GM19023 (cell line): ENCODE measurements around the gene FBXW4.

Source experiments
- ATAC-seq: cut with Tn5 transposase; IDR thresholded peaks from one replicate; pipeline ENCODE4 v1.9.1; 2021; ENCODE audit warnings: mild to moderate bottlenecking, moderate library complexity; ENCODE audit not compliant: unreplicated experiment

The FBXW4 gene

GRCh38 chr10:101588879-101589278 lies 106.1 kb downstream of the FBXW4 start:
- no peak for ATAC-seq

DNA sequence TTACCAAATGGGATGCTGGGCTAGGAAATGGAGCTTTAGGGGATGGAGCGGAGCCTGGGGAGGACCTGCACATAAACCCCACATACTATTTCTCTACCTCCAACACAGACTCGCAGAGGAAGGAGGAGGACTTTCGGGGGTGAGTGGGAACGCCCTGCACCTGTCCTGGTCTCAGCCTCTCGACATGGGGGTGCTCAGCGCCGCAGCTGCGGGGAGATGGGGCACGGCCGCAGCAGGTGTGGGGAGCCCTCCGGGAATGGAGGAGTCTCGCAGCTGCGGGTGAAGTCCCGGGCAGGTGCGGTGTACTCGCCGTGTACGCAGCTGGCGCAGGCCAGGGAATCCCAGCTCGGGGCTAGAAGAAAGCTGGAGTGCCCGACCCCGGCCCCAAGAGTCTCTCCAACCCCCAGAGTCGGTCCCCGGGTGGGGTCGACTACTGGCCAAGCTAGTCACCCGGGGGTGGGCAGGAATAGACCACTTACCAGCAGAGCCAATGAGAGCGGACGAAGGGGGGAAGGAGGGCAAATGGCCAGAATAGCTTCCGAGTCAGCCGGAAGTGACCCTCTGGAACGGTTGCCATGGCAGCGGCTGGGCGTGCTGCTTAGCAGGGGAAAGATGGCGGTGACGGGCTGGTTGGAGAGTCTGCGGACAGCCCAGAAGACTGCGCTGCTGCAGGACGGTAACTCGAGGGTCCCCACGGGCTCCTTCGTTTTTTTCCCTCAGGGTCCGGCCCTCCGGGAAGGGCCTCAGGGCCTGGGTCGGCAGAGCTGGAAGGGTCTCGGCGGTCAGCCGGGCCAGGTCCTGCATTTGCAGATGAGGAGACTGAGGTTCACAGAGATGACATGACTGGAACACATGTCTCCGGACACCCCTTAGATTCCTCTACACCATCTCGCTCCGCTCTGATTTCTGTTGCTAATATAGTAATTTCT lies 107.0 kb downstream of the FBXW4 start, which contains the start of the genes DPCD and POLL:
TSS of gene DPCD (plus strand) at position 597 of the 929 bp plus-strand sequence. CDS start at position 613, 16 bp downstream.
TSS of gene POLL (minus strand) at position 533 of the 929 bp plus-strand sequence. CDS start 897 bp downstream, outside the sequence.
- ATAC-seq, result peak; percentile 97

DNA sequence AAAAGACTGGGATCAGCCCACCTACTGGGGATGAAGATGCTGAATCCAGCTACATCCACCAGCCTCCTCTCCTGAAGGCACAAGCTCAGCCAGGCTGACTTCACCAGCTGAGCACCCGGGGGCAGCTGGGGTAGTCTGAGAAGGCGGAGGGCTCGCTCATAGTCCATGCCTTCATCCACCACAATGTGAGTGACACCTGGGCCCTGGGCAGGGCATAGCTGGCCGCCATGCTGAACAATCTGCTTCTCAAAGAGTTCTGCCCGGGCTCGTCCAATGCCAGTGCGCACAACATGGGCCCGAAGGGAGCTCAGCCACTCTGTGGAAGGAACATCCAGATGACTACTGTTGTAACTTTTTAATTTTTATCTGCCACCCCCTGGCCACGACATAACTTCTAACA lies 109.1 kb downstream of the FBXW4 start:
- ATAC-seq, result no peak

- no peak for ATAC-seq
These were observed 114.2 kb downstream of the FBXW4 start for GRCh38 chr10:101580486-101581399.

DNA sequence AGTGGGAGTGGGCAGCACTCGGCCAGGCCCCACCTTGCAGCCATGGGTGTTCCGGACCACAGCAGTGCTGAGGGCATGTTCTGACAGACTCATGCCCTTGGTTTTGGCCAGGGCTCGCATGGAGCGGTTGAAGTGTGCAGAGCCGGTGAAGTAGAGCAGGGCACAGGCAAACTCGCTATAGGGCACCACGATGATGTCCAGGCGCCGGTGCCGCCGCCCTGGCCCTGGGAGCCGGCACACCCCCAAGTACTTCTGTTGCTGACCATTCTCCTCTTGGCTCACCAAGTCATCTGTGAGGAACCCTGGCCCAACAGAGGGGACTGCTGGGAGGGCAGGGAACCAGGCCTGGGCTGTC lies 115.5 kb downstream of the FBXW4 start:
- ATAC-seq, result no peak

DNA sequence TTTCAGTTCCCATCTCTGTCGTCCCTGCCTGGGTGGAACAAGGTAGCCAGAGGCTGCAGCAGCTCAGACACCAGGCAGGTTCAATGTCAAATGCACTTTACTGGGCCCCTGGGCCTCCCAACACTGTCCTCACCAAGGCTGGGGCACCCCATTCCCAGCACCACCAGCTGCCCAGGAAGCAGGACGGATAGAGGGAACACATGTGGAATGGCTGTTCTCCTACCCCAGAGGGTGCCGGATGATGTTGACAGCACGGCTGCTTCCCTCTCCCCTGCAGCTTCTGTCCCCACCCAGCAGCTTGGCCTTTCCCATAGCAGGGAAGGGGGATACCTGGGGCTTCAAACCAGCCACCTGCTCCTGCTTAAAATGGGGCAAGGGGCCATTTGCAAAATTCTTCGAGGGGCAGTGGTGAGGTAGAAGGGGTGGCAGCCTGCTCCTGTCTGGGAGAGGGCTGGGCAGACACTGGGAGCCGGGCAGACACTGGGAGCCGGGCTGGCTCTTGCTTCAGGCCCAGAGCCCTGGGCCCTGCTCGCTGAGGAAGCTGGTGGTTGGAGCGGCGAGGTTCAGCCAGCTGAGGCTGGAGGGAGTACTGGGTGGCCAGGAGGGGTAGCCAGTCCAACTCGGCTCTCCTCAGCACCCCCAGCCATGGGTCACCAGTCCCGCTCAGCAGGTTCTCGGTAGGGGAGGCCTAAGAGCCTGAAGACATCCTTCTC lies 116.0 kb downstream of the FBXW4 start:
- no peak for ATAC-seq

DNA sequence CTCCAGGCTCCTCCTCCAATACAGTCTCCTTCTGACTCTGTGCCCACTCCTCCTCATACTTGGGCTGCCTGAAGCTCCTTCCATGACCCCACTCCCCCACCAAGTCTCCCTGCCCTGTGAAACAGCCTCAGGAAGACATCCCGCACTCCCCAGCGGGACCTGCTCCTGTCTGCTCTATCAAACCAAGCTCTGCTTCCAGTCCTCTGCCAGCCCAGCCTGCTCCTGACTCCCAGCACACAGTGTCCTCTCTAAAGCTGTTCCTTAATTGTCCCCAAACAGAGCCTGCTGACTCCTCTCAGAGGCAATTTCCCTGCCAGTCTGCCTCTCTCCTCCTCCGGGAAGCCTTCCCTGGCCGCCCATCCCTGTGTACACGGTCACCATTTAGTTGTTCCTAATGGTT lies 116.8 kb downstream of the FBXW4 start:
- ATAC-seq, result no peak

DNA sequence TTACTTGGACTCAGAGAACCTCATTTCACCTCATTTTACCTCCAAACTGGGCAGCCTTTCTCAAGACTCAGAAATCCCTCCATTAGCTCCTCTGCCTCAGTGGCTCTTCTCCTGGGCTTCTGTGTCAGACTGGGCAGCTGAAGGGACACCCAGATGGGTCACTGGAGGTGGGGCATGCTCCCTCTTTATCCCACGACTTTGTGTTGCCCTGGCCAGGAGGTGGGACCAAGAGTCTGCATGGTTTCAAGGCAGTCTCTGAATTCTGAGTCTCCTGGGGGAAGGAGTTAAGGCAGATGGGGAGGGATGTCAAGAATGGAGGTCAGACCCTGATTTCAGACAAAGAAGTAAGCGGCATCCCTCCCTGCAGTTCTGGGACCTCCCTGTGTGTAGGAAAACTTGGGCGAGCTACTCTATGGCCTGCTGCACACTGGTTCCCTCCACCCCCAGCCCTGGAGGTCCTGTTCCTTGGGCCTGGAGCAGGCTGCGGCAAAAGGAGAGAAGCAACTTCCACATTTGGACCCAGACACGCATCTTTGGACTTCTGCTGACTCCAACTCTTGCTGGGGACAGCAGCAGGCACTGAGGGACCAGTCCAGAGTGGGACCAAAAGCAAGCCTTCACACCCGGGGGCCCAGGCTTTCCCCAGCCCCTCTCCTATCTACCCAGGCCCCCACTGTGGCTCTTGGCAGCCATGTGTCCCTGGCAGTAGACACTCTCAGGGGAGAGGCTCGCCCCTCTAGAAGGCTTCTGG lies 117.7 kb downstream of the FBXW4 start:
- no peak for ATAC-seq

GRCh38 chr10:101576211-101576863 lies 118.6 kb downstream of the FBXW4 start:
- no peak for ATAC-seq

DNA sequence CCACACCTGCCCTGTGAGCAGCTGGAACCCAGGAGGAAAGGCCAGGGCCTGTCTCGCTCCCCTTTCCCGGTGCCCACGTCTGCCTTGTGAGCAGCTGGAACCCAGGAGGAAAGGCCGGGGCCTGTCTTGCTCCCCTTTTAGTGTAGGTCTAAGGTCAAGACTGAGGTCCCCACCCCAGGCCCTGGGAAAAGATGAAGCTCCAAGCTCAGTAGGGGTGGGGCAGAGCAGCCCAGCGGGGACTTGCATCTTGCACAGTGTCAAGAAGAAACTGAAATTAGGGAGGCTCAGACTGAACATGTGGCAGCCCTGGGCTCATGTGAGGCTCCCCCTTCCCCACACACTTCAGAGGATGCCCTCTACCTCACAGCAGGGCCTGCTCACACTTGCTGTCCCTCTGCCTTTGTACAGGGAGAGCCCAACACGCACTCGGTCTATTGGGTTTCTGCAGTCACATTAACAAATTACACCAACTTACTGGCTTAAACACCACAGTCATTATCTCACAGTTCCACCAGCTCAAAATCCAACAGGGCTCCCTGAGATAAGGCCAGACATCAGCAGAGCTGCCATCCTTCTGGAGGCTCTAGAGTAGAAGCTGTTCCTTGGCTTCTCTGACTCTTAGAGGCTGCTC lies 119.3 kb downstream of the FBXW4 start:
- no peak for ATAC-seq

DNA sequence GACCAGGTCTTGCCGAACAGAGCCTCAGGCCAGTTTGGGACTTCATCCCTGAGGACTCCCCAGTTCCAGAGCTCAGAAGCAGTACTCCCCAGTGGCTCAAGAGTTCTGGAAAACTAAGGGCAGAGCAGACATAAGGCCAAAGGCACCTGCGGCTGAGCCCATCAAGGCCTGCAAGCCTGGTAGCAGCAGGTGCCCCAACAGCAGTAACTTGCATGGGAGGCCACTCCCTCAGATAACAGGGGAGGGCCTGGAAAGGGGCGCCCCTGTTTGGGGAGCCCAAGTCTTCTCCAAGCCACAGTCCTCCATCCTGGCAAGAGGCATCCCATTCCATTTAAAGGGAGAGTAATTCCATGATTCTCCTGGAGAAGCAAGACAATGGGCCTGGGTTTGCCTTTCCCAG lies 119.9 kb downstream of the FBXW4 start:
- ATAC-seq, result no peak

DNA sequence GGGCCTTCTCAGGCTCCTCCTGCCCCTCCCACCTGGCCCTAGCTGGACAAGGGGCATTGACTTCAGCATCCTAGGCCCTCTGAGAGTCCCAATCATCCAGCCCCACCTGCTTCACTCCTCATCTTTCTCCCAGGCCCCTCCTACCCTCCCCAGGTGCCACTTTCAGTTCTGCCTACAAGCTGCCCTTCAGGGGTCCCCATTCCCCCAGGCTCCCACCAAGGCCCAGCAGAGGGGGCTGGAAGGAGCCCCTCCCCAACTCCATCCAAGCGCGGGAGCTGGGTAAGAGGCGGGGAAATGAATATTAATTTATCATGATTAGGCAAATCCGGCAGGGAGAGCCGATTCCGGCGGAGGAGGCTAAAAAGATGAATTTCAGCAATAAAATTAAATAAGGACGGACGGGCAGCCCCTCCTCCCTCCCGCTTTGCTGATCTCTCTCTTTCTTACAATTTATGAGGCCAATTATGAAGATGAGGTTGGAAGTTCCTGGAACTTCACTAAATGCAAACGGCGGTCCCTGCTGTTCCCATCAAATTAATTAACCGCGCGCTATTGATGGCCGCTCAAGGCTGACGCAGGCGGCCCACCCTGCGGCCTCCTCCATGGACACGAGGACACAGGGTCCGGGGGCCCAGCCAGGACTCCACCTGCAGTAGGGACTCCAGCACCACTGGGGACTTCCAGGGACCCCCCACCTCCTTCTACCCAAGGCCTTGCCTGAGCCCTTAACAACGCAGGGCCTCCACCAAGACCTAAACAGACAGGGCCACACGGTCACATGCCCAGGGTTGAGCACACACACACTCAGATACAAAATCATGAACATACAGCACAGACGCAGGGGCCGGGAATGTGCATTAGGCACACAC lies 120.9 kb downstream of the FBXW4 start:
- no peak for ATAC-seq

DNA sequence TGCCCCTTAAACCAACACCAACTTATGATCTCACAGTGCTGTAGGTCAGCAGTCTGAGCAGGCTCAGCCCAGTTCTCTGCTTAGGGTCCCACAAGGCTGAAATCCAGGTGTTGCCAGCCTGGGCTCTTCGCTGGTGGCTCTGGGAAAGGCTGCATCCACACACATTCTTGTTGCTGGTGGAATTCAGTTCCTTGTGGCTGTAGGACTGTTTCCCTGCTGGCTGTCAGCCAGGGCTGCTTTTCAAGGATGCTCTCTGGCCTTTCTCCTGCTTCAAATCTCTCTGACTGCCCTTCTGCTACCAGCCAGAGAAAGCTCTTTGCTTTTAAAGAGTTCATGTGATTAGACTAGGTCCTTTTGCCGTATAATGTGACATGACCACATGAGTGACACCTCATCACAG lies 122.2 kb downstream of the FBXW4 start:
- ATAC-seq, result no peak

GRCh38 chr10:101572126-101572525 lies 122.8 kb downstream of the FBXW4 start:
- no peak for ATAC-seq

- no peak for ATAC-seq
These were observed 123.6 kb downstream of the FBXW4 start for GRCh38 chr10:101571271-101571925.

GRCh38 chr10:101570428-101571270 lies 124.3 kb downstream of the FBXW4 start:
- ATAC-seq, result no peak
